GM18870 (cell line): Measurements from ENCODE around the gene GRK7.

Source experiments
- ATAC-seq: cut with Tn5 transposase; IDR thresholded peaks from one replicate; pipeline ENCODE4 v1.9.1; 2021; ENCODE audit warnings: moderate library complexity; ENCODE audit not compliant: unreplicated experiment

The GRK7 gene

DNA sequence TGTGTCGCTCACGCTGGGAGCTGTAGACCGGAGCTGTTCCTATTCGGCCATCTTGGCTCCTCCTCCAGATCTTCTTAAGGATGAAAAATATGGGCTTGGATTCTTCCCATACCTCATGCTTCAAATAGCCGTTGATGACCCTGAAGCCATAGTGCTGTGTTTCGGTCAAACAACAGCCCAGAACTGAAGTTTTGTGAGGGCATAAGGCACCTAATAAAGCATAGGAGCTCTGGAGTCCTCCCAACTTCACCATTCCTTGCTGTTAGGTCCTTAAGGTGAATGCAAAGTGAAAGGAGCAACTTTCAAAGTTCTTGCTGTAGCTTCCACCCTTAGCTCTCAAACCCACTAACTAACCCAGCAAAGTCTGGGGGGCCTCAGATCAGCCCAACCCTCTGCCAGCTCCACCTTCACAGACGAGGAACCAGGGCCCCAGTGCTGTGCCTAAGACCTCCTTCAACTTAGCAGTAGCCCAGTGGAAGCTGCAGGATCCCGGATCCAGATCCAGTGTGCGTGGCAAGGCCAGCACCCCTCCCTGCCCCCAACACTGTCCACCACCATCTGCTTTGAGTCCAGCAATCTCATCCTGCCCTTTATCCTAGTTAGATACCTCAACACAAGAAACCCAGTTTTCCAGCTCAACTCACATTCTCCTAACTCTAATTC is at the start of gene GRK7:
Gene GRK7 (plus strand): TSS at position 321 of the 663 bp plus-strand sequence. CDS start 14,877 bp downstream, outside the sequence.
- ATAC-seq, result no peak

DNA sequence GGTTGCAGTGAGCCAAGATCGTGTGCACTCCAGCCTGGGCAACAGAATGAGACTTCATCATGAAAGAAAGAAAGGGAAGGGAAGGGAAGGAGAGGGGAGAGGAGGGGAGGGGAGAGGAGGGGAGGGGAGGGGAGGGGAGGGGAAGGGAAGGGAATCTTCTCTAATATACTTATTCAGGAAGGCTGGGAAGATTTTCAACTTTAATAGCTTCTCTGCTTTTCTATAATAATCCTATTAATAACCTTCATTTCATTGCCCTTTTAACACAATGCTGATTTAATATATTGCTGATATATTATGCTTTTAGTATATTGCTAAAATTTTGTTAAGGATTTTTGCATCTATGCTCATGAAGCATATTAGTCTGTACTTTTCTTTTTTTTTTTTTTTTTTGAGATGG is 48.5 kb upstream of the GRK7 start:
- ATAC-seq, result no peak

- no peak for ATAC-seq
Measured at GRCh38 chr3:141722081-141722480, 41.1 kb upstream of the GRK7 start.

DNA sequence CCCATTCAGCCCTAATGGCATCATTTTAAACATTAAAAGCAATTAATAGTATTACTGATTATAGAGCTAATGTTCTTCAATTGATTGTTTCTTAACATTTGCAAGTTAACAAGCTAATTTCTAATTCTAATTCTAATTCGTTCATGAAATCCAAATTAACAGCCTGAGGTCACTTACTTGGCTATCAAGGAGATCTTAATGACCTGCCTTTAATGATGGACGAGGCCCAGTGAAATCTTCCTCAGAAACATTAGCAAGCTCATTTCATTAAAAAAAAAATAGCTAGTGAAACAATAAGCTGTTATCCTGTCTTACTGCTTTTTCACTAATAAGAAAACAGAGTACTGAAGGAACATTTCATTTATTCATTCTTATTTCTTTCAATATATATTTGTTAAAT is 40.6 kb upstream of the GRK7 start:
- no peak for ATAC-seq

DNA sequence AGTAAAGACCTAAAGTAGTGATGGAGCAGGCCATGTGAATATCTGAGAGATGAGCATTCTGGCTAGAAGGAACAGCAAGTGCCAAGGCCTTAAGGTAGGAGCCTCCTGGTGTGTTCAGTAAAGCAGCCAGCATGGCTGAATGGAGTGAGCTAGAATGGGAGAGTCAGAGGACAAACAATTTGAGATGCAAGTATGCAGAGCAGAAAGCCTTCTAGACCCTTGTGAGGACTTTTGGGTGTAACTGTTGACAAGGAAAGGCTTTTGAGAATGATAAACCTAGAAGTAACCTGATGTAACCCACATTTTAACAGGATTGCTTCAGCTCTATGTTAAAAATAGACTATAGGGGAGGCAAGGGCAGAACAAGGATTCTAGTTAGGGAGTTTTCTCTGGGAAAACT is 40.0 kb upstream of the GRK7 start:
- no peak for ATAC-seq

- no peak for ATAC-seq
Measured at GRCh38 chr3:141724186-141724585, 39.0 kb upstream of the GRK7 start.

DNA sequence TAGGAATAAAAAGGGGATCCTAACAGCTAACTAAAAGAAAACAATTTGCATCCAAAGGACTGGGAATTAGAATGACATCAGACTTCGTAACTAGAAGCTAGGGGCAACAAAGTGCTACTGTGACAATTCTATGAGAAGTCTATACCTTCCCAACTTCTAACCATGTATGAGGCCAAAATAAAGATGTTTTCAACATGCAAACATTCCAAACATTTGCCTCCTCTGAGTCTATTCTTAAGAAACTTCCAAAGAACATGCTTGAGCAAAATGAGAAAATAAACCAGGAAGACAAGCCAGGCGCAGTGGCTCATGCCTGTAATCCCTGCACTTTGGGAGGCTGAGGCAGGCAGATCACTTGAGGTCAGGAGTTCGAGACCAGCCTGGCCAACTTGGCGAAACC is 38.2 kb upstream of the GRK7 start:
- no peak for ATAC-seq

DNA sequence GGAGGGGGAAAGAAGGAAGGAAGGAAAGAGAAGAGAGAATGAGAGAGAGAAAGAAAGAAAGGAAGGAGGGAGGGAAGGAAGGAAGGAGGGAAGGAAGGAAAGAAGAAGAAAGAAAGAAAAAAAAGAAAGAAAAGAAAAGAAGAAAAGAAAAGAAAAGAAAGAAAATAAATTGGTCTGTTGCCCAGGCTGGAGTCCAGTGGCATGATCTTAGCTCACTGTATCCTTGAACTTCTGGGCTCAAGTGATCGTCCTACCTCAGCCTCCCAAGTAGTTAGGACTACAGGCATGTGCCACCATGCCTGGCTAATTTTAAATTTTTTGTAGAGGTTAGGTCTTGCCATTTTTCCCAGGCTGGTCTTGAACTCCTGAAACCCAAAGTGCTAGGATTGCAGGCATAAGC is 36.7 kb upstream of the GRK7 start:
- ATAC-seq, result no peak

GRCh38 chr3:141728355-141728892 is 34.8 kb upstream of the GRK7 start:
- no peak for ATAC-seq

- ATAC-seq, result no peak
Measured at GRCh38 chr3:141729240-141729639, 34.0 kb upstream of the GRK7 start.

DNA sequence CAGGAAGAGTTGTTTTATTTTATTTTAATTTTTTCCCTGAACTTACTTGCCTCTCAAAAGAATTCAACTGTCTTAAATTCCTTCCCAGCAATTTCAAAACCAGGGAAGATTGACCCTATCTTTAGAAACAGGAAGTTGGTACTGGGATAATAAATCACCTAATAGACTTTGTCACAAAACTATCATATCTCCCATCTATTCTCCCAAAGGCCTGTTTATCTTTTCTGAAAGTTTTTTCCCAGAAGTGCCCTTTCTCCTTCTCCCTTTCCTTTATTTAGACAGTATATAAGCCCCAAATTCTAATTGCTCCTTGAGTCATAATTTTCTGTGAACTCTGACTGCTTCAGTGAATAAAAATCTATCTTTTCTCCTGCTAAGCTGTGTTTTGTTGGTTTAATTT is 28.0 kb upstream of the GRK7 start:
- no peak for ATAC-seq

GRCh38 chr3:141735770-141736465 is 27.3 kb upstream of the GRK7 start:
- ATAC-seq, result no peak

DNA sequence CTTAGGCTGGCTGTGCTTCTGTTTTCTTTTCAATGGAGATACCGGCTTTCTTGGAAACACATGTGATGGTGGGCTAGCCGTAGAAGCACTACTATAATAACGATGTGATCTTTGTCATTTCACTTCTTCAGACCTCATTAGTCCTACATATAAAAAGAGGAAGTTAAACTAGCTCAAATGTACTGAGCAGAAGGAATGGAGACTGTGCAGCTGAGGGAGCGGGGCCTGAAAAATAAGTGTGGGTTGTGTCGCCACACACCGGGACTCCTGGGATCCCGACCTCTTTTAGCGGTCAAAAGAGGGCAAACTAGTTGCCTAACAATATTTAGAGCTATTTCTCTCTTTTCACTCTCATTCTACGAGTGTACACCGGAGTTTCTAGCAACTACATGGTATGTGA is 26.1 kb upstream of the GRK7 start:
- no peak for ATAC-seq

- ATAC-seq, result no peak
Measured at GRCh38 chr3:141737678-141738021, 25.6 kb upstream of the GRK7 start.

GRCh38 chr3:141738022-141738890 is 25.0 kb upstream of the GRK7 start, which contains the start of gene RNF7:
Gene RNF7, plus strand, starts transcription at chr3:141738298. Its CDS starts 44 bp downstream, at chr3:141738342.
- peak; percentile 84 for ATAC-seq

DNA sequence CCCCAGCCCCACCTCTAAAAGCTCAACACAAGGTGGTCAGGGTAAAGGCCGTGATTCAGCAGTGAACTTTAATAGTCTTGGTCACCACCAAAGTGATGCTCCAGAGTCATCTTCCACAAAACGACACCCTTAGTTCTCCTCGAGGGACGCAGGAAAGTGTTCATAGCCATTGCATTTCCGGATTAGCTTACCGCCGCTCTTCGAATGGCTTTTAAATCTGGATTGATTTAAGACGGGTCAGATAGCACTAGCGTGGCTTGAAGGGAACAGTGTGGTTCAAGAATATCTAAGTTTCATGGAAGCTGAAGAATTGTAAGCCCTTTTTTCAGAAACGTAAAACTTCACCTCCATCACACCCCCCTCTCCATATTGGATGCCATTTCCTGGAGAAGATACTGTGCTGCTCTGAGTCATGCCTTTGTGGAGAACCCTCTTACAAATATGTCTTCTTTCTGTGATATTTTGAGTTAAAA is 24.3 kb upstream of the GRK7 start:
- ATAC-seq, result no peak

GRCh38 chr3:141739731-141740130 is 23.5 kb upstream of the GRK7 start:
- no peak for ATAC-seq

- no peak for ATAC-seq
Measured at GRCh38 chr3:141740349-141740748, 22.9 kb upstream of the GRK7 start.

DNA sequence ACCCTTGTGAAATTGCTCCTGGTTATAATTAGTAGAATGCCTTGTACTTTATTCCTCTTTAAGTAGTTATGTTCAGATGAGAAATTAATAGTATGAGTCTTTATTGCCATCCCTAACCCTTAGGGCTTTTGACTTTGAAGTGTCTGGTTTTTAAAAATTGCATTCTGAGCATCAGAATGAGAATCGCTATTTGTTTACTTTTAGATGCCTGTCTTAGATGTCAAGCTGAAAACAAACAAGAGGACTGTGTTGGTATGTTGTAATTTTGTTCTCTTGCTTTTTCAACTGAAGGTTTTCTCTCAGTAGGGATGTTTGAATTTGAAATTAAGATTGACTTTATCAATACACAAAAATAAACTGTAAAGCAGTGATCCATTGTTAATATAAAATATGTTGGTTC is 19.9 kb upstream of the GRK7 start:
- no peak for ATAC-seq

GRCh38 chr3:141746962-141747361 is 16.2 kb upstream of the GRK7 start:
- no peak for ATAC-seq

DNA sequence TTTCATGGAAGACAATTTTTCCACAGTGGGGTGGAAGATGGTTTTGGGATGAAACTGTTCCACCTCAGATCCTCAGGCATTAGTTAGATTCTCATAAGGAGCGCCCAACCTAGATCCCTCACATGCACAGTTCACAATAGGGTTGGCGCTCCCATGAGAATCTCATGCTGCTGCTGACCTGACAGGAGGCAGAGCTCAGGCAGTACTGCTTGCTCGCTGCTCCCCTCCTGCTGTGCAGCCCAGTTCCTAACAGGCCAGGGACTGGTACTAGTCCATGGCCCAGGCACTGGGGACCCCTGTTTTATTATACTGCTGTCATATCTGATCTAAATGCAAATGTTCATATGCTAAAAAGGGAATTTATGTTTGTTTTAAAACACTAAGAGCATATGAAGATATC is 9.8 kb upstream of the GRK7 start:
- no peak for ATAC-seq
